Pons (tissue), 1 donor: Measurements from ENCODE around the gene RBP5.

Source experiments
- DNase-seq: peaks from one replicate; pipeline ENCODE4 v3.0.0-alpha.2; 2016; ENCODE audit warnings: low spot score

RBP5 gene, protein sequence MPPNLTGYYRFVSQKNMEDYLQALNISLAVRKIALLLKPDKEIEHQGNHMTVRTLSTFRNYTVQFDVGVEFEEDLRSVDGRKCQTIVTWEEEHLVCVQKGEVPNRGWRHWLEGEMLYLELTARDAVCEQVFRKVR

DNA sequence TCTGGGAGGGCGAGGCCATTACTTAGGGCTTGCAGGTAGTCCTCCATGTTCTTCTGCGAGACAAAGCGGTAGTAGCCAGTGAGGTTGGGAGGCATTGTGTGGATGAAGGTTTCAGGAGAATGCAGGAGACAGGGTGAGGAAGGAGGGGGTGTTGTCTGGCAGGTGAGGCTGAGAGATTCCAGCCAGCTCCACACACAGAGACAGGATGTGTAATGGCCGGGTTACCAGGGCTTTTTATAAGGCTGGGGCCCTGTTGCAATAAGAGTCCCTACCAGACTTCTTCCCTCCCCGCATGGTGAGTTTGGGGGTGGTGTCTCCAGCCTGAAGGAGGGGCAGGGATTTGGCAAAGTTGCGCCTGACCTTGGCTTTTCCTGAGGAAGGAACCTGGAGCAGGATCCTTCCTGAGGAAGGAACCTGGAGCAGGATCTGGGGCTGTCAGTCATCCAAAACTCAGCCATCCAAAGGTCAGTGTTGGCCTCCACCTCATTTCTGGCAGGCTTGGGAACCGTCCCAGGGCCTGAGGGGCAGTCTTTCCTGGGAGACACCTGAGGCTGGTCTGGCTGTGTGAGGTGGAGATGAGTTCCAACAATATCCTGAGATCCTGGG lies at the start of gene RBP5:
RBP5 (minus strand) TSS at position 209 of the 606 bp plus-strand sequence; CDS start at position 95, 114 bp downstream.
- no peak for DNase-seq

DNA sequence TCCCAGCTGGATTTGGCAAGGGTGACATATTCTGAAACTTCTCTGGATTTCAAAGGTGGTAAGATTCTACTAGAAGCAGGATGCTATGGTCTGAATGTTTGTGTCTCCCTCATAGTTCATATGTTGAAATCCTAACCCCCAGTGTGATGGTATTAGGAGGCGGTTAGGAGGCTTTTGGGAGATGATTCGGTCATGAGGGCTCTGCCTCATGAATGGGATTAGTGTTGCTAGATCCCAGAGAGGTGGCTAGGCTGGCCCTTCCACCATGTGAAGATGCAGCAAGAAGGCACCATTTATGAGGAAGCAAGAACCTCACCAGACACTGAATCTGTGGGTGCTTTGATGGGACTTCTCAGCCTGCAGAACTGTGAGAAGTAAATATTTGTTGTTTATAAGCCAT lies 49.8 kb upstream of the RBP5 start:
- no peak for DNase-seq

DNA sequence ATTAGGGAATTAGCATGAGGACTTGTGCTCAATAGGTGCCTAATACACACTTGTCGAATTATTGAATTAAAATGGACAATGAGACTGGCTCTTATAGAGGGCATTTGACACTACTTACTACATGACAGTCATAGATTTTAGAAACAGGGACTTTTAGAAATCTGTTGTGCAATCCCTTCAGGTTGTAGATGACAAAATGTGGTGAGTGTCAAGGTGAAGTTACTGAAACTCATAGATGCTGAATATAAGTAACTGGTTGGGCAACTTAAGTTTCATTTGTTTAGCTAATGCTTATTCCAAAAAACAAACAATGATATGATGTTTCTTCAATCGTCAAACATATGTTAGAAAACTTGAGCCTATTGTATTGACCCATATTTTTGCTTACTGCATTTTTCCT lies 47.9 kb upstream of the RBP5 start:
- DNase-seq = no peak

DNA sequence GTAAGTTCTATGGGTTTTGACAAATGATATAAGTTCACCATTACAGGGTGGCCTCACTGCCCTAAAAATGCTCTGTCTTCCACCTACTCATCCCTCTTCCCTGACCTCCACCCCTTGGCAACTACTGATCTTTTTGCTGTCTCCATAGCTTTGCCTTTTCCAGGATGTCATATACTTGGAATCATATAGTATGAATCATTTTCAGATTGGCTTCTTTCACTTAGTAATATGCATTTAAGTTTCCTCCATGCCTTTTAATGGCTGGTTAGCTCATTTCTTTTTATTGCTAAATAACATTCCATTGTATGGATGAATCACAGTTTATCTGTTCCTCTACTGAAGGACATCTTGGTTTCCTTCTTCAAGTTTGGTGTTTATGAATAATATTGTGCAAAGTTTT lies 46.8 kb upstream of the RBP5 start:
- DNase-seq = no peak

DNA sequence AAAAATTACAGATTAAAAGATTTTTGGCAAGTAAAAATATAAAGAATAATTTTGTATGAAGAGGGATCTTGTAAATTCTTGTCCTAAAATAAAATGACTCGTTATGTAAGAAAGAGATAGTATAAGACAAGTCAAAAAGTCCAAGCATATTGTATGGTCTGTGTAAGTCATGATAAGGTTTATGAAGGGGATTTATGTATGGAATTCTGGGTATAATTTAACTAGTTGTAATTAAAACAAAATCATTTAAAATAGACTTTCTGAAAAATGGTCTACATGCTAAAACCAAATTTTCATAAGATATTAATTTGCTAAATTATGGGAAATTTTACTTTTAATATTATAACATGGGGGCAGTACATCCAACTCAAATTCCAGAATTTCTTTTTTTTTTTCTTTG lies 43.2 kb upstream of the RBP5 start:
- DNase-seq = no peak

DNA sequence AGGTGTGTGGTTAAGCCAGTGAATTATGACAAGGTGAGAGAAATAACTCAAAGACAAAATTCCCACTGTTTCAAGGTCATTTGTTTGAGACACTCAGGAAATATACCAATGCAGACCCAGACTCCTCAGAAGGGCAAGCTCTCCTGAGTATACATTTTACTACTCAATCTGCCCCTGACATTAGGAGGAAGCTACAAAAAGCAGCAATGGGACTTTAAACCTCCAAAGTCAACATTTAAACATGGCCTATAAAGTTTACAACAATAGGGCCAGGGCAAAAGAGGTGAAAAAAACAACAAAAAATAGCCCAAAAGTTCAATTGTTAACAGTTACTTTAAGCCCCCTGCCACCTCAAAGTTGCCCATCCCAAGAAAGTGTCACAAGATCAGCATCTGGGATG lies 41.3 kb upstream of the RBP5 start:
- no peak for DNase-seq

DNA sequence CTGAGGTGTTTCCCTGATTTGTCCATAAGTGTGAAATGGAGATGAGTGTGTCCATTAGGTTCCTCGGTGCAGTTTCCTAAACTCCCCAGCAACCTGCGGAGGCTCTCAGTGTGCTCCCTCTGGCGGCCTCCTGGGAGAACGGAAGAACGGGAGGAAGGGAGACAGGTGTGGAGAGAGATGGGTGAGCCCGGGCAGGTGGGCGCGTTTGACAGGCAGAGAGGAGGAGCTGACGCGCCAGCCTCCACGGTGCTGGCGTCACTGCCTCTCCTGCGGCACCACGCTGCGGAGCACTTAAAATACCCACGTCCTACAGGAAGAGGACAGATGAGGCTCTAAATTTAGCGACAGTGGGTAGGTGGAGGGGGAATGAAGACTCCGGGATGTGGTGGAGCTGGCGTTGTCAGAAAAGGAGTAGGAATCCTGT lies 34.0 kb upstream of the RBP5 start:
- DNase-seq = no peak

DNA sequence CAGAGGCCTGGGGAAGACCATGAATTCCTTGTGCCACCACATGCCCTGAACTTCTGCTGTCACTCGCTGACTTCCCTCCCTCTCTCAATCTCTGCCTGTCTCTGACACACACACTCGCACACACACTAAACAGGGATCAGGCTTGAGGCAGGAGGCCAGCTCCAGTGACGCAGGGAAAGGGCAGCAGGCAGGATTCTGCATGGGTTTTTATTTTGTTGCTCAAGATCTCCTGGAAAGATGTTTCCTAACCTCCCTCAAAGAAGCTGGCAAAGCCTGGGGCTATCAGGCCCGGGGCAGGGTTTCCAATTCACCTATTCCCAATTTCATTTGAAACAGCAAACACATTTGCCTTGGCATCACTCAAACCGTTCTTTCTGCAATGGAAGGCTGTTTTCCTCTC lies 33.1 kb upstream of the RBP5 start:
- DNase-seq = no peak

DNA sequence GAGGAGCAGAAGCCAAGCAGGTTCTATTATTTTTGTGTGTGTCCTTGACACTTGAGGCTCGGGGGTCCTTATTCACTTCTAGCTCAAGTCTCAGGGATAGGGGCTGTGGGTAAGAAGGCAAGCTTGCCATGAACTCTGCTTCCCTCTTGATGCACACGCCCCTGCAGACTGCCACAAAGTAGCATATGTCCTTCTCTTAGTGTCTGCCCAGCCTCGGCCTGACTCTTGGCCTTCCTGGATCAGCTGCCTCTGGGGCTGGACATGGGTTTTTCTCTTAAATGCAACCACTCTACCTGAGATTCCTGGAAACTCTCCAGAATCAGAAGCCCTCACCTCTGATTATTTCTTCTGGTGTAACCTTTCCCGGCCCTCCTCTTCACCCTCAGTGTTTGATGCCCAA lies 32.6 kb upstream of the RBP5 start:
- DNase-seq = no peak

DNA sequence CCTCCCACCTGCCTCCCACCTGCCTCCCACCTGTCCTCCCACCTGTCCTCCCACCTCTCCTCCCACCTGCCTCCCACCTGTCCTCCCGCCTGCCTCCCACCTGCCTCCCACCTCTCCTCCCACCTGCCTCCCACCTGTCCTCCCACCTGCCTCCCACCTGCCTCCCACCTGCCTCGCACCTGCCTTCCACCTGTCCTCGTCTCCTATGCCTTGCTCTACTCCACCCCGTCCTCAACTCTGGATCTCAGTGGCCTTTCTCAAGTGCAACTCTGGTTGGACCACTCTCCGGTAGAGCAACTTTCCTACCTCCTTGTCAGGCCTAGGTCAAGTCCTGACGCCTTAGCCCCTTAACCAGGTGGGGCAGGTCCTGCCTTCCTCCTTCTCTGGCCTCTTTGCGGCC lies 31.5 kb upstream of the RBP5 start:
- DNase-seq = no peak

DNA sequence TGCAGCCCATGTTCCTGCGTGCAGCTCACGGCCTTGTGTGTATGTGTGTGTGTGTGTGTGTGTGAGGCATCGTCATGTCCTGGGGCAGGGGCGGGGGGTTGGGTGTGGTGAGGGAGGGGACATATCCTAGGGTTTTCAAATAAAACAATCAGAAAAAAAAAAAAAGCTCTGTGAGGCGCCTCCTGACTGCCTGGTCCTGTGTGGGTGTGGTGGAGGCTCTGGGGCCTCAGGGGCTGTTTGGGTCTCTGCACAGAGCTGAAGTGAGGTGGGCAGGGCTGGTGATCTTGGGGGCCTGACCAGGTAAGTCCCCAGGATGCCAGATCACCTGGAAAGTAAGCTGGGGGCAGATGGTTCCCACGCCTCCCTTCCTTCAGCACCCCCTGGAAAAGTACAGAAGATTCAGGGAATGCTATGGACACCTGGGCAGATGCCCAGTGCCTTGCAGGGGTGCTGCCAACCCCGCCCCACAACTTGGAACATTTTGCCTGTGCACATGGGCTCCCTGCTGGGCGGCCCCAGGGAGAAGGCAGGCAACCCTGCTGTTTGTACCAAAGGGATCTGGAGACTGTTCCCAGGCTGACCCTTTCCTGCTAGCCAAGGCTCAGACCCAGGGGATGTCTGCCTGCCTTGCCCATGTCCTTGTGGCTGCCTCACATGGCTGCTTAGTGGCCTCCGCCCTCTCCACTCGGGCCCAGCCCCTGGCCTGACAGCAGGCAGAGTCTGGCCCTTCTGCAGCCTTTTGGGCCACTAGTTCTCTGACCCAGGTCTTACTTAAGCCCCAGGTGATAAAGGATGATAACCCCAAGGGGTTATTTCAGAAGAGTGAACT lies 30.3 kb upstream of the RBP5 start:
- no peak for DNase-seq

DNA sequence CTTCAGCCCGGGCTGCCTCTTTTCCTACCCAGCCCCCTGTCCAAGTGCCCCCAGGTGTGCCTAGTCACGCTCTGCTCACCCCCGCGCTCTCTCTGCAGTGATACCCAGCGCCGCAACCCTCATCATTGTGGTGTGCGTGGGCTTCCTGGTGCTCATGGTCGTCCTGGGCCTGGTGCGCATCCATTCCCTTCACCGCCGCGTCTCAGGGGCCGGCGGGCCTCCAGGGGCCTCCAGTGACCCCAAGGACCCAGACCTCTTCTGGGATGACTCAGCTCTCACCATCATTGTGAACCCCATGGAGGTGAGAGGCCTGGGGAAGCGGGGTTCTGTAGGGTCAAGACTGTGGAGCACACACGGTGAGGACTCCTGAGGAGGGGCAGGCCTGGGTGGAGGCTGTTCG lies 28.7 kb upstream of the RBP5 start:
- no peak for DNase-seq

DNA sequence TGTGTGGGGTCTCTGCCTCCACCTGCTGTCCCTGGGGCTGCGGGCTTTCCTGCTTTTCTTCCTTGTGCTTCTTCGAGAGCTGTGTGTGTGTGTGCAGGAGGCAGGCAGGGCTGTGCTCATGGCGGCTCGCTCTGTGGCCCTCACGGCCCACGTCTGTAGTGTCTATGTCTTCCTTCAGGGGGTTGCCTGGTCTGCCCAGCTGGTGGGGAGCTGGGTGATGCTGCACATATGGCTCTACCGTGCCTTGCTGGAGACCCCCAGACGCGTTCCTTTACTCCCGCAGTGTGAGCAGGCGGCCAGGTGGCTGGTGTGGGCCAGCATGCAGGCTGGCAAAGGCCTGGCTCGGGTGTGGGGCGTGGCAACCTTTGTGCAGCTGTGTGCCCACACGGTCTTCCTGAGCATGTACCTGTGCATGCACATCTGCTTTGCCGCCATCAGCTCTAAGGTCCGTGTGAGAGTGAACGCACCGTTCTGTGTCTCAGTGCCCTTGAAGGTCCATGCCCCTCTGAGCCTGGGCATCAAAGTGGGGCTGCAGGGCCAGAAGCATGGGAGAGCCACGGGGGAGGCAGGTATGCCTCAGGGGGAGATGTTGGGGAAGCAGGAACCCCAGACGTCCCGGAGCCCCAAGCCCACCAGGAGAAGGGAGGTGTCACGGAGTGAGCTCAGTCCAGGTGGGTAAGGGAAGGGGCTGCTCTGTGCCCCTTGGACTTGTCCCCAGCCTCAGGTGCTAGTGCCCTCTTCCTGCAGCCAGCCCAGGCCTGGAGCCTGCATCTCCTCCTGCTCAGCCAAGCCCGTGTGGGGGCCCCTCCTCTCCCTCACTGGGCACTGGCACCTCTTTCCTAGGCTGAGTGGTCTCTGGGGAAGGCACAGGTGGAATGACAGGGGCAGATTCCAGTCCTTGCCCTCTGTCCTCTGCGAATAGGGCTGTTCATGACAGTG lies 27.8 kb upstream of the RBP5 start:
- no peak for DNase-seq

DNA sequence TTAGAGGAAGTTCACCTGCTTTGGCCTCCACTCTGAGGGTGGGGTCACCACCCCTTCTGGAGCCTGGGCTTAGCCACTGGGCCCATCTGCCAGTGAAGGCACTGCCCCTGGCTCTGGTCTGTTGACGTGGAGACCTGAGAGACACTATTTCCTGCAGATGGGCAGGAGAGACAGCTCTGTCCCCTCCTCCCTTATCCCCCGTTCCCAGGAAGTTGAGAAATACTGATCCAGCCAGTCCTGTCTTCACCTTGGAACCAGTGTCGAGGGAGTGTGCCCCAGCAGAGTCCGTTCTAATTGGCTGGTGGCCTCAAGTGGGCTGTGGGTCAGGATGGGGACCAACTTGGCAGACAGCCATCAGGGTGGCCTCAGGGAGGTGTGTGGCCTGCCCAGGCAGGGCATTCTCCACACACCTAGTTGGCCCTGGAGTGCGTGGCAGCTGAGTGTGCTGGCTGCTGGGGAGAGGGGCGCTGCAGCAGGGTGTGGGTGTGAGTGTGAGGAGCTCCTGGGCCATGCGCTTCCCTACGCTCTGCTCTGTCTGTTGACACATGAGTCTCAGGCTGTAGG lies 26.9 kb upstream of the RBP5 start:
- no peak for DNase-seq

DNA sequence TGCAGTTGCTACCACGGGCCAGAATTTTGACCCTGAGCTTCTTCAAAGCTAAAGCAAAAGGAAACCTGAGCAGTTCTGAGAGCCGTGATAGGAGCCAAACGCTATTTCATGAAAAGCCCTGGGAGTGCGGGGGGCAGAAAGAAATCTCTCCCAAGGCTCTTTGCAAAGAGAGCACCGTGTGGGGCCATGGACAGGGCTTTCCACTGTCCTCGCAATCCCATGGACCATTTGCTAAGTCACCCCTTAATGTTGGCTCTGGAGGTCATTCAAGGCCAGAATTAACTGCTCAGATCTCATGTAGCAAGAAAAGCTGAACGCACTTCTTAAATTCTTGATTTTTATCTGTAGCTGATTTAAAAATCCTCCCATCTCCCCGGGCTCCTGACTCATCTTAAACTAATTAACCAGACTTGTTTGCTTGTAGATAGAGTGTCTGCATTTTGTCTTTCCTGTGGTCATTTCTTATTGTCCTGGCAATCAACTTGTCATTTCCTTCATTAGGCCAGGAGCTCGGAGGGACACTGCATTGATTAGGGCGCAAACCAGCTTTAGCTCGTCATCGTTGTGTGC lies 26.3 kb upstream of the RBP5 start:
- no peak for DNase-seq

DNA sequence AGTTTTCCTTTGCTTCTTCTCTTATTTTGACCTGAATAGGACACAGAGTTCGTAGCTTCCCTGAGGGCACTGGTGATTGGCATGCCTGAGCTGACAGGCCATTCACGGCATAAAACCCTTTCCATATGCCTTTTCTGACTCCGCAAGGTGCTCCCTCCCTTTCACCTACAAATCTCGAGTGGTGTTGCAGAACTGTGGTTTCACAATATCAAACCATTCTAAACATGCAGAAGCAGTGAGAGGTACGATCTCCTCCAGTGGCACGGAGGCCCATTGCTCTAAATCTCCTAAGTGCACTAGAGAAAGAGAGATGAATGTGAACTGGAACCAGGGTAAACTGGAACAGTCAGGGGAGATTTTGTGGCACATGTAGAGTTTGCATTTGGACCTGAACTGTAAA lies 25.4 kb upstream of the RBP5 start:
- no peak for DNase-seq

DNA sequence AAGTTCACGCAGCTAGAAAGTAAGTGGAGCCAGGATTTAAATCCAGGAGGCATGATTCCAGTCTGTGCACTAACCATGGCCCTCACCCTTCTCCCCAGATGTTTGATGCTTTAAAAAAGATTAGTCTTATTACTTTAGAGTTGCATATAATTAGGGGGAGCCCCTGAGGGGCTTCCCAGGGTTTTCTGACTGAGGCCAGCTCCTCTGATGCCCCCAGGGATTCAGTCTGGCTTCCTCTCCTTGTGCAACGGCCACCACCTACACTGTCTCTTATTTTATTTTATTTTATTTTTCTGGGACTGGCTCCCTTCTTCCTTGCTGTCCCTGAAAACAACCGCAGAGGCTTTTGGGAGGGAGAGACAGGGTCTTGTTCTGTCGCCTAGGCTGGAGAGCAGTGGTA lies 24.1 kb upstream of the RBP5 start:
- no peak for DNase-seq

DNA sequence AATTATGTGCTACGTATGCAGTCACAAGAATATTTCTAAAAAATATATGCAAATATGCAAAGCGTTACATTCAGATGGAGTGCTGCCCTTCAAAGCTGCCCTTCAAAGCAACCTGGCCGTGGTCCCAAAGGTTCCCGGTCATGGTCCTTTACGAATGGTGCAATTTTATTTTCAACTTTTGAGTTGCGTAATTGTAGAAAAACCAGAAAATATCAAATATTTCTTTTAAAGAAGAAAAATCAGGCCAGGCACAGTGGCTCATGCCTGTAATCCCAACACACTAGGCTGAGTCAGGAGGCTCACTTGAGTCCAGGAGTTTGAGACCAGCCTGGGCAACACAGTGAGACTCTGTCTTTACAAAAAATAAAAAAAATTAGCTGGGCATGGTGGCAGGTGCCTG lies 22.8 kb upstream of the RBP5 start:
- DNase-seq = no peak

DNA sequence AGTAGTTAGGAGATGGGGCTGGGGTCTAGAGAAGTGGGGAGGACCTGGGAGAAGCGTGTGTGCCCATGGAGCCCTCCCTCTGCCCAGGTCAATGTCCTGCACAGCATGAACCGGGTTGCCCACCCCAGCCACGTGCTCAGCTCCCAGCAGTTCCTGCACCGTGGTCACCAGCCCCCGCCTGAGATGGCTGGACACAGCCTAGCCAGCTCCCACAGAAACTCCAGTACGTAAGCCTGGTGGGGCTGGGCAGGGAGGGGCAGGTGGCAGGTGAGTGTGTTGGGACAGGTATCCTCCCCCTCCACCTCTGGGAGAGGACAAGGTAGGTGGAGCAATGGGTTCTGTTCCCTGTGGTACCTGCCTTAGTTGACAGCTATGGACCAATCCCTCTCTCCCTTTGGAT lies 22.2 kb upstream of the RBP5 start:
- DNase-seq = no peak

DNA sequence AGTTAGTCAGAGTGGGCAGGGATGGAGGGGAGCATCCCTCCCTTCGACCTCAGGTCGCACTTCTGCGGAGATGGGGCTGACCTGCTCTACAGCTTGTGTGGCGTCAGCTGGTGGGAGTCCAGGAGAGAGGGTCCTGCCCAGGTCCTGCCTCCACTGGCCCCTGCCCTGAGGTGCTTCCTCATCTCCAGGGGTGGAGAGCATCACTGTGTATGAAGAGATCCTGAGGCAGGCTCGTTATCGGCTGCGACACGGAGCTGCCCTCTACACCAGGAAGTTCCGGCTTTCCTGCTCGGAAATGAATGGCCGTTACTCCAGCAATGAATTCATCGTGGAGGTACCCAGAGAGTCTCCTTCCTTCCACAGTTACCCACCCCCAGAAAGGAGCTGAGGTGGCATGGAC lies 21.7 kb upstream of the RBP5 start:
- no peak for DNase-seq

DNA sequence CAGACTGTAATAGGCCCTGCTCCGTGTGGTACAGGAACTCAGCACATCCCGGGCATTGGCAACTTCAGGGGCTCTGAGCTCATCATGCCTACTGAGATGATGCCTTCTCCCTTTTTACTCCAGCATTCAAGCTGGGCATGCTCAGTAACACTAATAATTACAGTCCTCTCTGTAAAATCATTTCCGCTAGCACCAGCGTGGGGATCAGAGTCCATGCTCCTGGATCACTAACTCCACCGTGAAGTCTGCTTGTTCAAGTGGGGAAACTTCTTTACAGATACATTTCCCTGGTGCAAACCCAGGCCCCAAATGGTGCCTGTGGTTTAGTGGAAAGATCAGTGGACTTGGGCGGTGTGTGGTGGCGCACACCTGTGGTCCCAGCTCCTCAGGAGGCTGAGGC lies 18.2 kb upstream of the RBP5 start:
- DNase-seq = no peak

DNA sequence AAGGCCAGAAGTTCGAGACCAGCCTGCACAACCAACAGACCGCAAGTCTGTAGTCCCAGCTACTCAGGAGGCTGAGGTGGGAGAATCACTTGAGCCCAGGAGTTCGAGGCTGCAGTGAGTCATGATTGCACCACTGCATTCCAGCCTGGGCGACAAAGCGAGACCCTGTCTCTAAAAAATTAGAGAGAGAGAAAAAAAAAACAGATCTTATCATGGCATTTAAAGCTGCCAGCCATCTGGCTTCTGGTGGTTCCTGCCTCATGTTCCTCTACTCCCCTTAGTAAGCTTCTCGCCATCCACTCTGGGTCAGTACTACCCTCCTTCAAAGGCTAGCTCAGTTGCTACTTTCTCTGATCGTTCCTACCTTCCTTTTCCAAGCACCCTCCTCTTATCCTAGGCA lies 17.5 kb upstream of the RBP5 start:
- DNase-seq = no peak
